GM18909 (cell line): ENCODE measurements around the gene BTBD17.
"Not testable (repeated sequence)": the region's sequence is repeated elsewhere in the genome, so short reads cannot be mapped to it uniquely, and the experiment has no call there.

ENCODE experiments used
- ATAC-seq: cut with Tn5 transposase; IDR thresholded peaks from one replicate; pipeline ENCODE4 v1.9.1; 2021; ENCODE audit warnings: mild to moderate bottlenecking; ENCODE audit not compliant: unreplicated experiment, poor library complexity

Gene BTBD17

GRCh38 chr17:74361230-74362068, at the start of gene BTBD17:
TSS of gene BTBD17 (minus strand) at chr17:74361868. CDS start at chr17:74361819, 49 bp downstream.
- ATAC-seq, result no peak

DNA sequence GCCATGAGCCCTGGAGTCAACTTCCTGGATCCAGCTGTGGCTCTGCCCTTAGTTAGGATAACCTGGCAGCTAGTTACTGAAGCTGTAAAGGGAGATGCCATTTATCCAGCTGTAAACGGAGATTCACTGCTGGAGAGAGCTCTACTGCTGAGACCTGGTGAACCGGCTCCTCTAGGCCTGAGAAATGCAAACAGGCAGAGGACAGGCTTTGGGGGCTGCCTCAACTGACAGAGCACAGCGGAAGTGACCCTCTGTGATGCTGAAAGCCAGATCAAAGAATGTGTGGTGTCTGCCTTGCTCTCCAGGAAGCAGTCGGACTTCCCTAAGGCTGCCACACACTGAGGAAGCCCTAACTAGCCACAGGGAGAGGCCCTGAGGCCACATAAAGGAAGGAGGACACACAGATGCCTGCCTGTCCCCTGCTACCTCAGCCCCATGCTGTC, 48.4 kb upstream of the BTBD17 start:
- no peak for ATAC-seq

GRCh38 chr17:74408815-74409214, 47.1 kb upstream of the BTBD17 start:
- no peak for ATAC-seq

DNA sequence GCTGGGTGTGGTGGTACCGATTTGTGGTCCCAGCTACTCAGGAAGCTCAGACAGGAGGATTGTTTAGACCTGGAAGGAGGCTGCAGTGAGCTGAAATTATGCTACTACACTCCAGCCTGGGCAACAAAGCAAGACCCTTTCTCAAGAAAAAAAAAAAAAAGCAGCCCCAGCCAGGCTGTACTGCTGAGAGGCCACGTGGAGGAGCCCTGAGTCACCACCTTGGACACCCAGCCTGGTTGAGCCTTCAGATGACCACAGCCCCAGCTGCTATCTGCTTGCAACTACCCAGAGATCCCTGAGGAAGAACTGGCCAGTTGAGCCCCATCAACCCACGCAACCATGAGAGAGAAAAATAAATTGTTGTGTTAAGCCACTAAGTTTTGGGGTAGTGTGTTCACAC, 46.6 kb upstream of the BTBD17 start:
- ATAC-seq, result no peak

DNA sequence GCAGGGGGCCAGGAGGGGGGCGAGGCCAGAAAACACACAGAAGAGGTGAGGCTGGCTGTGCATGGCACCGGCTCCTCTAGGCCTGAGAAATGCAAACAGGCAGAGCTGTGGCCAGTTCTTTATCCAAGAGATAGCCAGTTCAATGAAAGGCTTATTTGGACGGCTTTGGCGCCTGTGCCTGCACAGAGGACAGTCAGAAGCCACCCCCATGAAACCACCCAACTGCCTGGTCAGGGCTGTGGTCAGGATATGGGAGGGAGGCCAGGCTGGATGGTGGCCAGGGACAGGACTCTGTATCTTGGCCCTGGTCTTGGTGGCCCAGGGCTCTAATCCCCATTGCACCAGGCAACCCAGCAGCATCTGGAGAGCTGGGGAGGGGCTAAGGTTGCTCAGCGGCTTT, 45.7 kb upstream of the BTBD17 start:
- no peak for ATAC-seq

GRCh38 chr17:74405311-74405710, 43.6 kb upstream of the BTBD17 start:
- ATAC-seq, result not testable (repeated sequence)

DNA sequence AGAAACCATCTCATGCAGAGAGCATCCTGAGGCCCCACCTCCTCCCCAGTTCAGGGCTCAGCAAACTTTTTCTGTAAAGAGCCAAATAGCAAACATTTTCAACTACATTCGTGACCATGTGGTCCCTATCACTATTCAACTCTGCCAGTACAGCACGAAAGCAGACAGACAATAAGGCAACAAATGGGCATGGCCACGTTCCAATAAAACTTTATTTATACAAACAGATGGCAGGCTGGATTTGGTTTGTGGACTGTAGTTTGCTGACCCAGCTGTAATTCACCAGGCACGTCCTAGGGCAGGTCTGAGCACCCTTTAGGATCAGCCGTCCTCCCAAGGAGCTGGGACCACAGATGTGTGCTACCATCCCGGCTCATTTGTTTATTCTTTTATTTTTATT, 43.1 kb upstream of the BTBD17 start:
- no peak for ATAC-seq

DNA sequence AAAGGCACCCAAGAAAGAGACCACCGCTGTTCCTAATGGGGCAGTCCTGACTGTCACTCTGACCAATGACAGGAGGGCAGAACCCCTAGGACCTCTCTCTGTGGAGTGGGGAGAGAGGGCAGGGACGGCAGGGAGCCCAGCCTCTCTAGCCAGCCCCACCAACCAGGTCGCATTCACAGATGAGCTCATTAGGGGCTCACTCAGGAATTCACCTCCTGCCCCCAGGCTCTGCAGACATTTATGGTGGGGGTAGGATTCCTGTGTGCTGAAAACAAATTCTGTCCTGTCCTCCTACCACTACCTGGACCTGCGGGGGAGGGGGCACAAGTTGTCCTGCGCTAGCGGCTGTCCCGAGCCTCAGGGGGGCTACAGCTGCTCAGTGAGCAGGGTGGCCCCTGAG, 42.5 kb upstream of the BTBD17 start:
- no peak for ATAC-seq

DNA sequence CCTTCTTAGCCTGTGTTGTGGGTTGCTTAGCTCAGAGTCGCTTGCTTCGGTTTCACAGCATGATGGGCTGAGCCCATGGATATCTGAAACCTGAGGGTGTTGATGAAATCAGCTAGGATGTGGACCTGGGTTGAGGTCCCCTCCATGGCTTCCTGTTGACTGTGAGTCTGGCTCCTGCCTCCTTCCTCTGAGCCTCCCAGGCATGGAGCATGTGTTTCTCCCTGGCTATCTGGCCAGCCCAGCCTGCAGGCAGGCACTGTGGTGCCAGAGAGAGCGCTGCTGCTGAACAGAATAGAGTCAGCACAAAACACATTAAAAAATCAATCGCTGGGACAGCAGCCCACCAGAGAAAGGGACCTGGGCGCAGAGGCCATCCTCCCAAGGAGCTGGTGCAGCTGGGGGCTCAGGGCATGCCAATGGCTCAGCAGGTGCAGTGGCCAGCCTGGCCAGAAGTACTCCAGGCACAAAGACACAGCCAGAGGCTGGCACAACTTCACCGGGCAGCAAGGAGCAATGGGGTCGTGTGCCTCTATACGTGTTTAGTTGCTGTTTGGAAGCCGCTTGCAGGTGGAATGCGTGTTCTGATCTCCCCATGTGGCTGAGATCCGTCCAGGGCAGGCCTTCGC, 42.0 kb upstream of the BTBD17 start:
- ATAC-seq, result no peak

- no peak for ATAC-seq
Observed at GRCh38 chr17:74402048-74402447, 40.4 kb upstream of the BTBD17 start.

DNA sequence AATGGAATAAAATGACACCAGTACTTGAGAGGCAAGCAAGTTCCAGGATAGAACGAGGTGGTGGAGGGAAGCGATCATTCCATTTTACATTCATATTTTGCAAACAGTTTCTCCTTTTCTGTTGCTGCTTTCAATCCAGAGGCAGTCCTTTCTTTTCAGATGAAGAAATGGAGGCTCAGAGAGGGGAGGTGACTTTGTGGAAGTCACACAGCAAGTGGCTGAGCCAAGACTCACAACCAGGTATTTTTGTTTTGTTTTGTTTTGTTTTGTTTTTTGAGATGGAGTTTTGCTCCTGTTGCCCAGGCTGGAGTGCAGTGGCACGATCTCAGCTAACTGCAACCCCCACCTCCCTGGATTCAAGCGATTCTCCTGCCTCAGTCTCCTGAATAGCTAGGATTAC, 34.9 kb upstream of the BTBD17 start:
- no peak for ATAC-seq

- ATAC-seq, result no peak
Observed at GRCh38 chr17:74394977-74395376, 33.3 kb upstream of the BTBD17 start.

GRCh38 chr17:74394275-74394950, 32.7 kb upstream of the BTBD17 start:
- ATAC-seq, result no peak

DNA sequence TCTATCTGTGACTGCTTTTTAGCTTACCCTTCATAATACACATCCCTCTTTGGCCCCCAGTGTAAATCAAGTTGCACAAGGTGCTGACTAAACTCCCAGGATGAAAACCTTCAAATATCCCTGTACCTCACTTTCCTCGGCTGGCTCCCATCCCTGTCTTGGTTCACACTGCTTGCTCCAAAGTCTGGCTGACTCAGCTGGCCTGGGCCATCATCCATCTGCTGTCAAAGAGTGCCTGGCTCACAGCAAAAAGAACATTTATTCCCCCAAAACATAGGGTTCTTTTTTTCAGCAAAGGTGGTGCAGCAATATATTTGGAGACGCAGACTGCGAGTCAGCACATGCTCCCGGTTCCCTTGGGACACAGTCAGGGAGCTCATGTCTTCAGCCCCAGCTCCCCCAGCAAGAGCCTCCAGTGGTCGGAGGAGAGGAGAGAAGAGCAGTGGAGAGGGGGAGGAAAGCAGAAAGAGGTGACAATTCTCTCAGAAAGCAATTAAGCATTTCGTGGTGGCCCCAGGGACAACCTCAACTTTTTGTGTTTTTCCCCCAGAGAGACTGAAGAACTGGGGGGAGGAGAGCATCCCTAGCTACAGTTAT, 31.8 kb upstream of the BTBD17 start:
- no peak for ATAC-seq

DNA sequence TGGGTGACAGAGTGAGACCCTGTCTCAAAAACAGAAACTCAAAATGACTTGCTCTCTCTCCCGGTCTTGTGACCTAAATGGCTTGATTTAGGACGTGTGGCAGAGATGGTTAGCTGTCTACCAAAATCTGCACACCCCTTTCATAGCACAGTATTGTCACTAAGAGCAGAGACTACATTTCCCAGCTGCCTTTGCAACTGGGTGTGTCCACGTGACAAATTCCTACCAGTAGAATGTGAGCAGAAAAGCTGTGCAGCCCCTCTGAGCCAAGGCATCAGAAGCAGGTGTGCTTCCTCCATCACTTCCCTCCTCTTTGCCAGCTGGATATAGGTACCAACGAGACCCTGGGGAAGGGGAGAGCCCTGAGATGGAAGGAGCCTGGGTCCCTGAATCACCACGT, 31.2 kb upstream of the BTBD17 start:
- no peak for ATAC-seq

DNA sequence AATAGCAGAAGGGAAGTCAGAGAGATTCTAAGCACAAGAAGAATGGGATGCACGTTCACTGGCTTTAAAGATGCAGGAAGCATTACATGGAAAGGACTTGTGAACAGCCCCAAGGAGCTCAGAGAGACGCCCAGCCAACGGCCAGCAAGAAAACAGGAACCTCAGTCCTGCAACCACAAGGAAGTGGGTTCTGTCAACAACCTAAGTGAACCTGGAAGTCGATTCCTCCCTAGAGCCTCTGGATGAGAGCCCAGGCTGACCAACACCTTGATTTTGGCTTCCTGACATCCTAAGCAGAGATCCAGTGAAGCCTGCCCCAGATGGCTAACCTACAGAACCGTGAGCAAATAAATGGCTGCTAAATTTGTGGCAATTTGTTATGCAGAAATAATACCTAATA, 30.1 kb upstream of the BTBD17 start:
- ATAC-seq, result no peak

- ATAC-seq, result no peak
Observed at GRCh38 chr17:74390680-74391653, 29.3 kb upstream of the BTBD17 start.

GRCh38 chr17:74389937-74390679, 28.4 kb upstream of the BTBD17 start:
- ATAC-seq, result no peak
